WTC11 (cell line): Measurements from ENCODE around the gene ABCG1. TPM values are rescaled to one million over a fixed set of nuclear protein-coding genes. Genes with fewer than 3 reads are reported as not detected.

Source experiments
- ATAC-seq: fragments of 200-7000 bp; cut with Tn5 transposase; 2 replicates; pipeline ENCODE4 v1.10.0; 2021; ENCODE audit warnings: mild to moderate bottlenecking, moderate library complexity
- CTCF ChIA-PET: fragments of 300-600 bp; sonication (Branson Sonifier 250); formaldehyde crosslinking; loops from one replicate; lab custom pipeline; 2021; ENCODE audit warnings: antibody characterized with exemption; lab: Charles Lee
- POLR2A ChIA-PET: fragments of 350-600 bp; sonication (Branson Sonifier 250); formaldehyde crosslinking; loops from one replicate; lab custom pipeline; 2021; ENCODE audit warnings: antibody characterized with exemption; lab: Charles Lee
- DNase-seq: peaks from one replicate; pipeline ENCODE4 v3.0.0; 2021; ENCODE audit warnings: low spot score
- H3K27ac Mint-ChIP-seq: 2 replicates; pipeline ENCODE4 v1.8.0; 2021; ENCODE audit warnings: mixed read lengths
- H3K27me3 Mint-ChIP-seq: 2 replicates; pipeline ENCODE4 v1.8.0; 2021; ENCODE audit warnings: low read depth, mild to moderate bottlenecking, moderate library complexity, mixed read lengths
- H3K36me3 Mint-ChIP-seq: 2 replicates; pipeline ENCODE4 v1.8.0; 2021; ENCODE audit warnings: mixed read lengths
- H3K4me1 Mint-ChIP-seq: 2 replicates; pipeline ENCODE4 v1.8.0; 2022; ENCODE audit warnings: mixed read lengths
- H3K4me3 Mint-ChIP-seq: 2 replicates; pipeline ENCODE4 v1.8.0; 2021; ENCODE audit warnings: mild to moderate bottlenecking, moderate library complexity, mixed read lengths
- H3K9me3 Mint-ChIP-seq: 2 replicates; pipeline ENCODE4 v1.8.0; 2021; ENCODE audit warnings: mixed read lengths
- ARID4B ChIP-seq: sonication (generic); formaldehyde crosslinking; IDR thresholded peaks from 2 replicates; pipeline ENCODE4 v1.8.0; 2023; ENCODE audit warnings: missing genetic modification reagents, mild to moderate bottlenecking, borderline replicate concordance
- CBFB ChIP-seq: sonication (generic); formaldehyde crosslinking; IDR thresholded peaks from 2 replicates; pipeline ENCODE4 v1.8.1; 2022; ENCODE audit warnings: mild to moderate bottlenecking, low read depth, missing genetic modification reagents
- CREB1 ChIP-seq: sonication (generic); formaldehyde crosslinking; IDR thresholded peaks from 2 replicates; pipeline ENCODE4 v1.8.0; 2023; ENCODE audit warnings: mild to moderate bottlenecking, missing genetic modification reagents
- ETV6 ChIP-seq: sonication (generic); formaldehyde crosslinking; IDR thresholded peaks from 2 replicates; pipeline ENCODE4 v1.8.1; 2022; ENCODE audit warnings: mild to moderate bottlenecking, missing genetic modification reagents
- FOXP1 ChIP-seq: sonication (generic); formaldehyde crosslinking; IDR thresholded peaks from 2 replicates; pipeline ENCODE4 v1.8.0; 2022; ENCODE audit warnings: missing genetic modification reagents, mild to moderate bottlenecking, moderate library complexity, borderline replicate concordance
- HMGA2 ChIP-seq: fragments of 250-450 bp; sonication (Bioruptor Pico); IDR thresholded peaks from 2 replicates; pipeline ENCODE4 v1.4.0; 2021; ENCODE audit warnings: mild to moderate bottlenecking, moderate library complexity
- JUN ChIP-seq: sonication (generic); formaldehyde crosslinking; IDR thresholded peaks from 2 replicates; pipeline ENCODE4 v1.8.0; 2023; ENCODE audit warnings: mild to moderate bottlenecking, missing genetic modification reagents
- NFE2L1 ChIP-seq: sonication (generic); formaldehyde crosslinking; IDR thresholded peaks from 2 replicates; pipeline ENCODE4 v1.8.1; 2023; ENCODE audit warnings: missing genetic modification reagents
- NR2C2 ChIP-seq: sonication (generic); formaldehyde crosslinking; IDR thresholded peaks from 2 replicates; pipeline ENCODE4 v1.8.0; 2022; ENCODE audit warnings: mild to moderate bottlenecking, missing genetic modification reagents
- NR3C1 ChIP-seq: sonication (generic); formaldehyde crosslinking; conservative IDR thresholded peaks from 2 replicates; pipeline ENCODE4 v1.8.1; 2023; ENCODE audit warnings: low read depth, mild to moderate bottlenecking, missing genetic modification reagents
- PRRX2 ChIP-seq: fragments of 250-450 bp; sonication (Bioruptor Pico); IDR thresholded peaks from 2 replicates; pipeline ENCODE4 v1.8.0; 2021; ENCODE audit warnings: mild to moderate bottlenecking
- TCF7 ChIP-seq: sonication (generic); formaldehyde crosslinking; IDR thresholded peaks from 2 replicates; pipeline ENCODE4 v1.8.0; 2022; ENCODE audit warnings: mild to moderate bottlenecking, low read depth, missing genetic modification reagents, moderate library complexity
- TP53 ChIP-seq: sonication (generic); formaldehyde crosslinking; IDR thresholded peaks from 2 replicates; pipeline ENCODE4 v1.8.1; 2023; ENCODE audit warnings: mild to moderate bottlenecking, missing genetic modification reagents
- ZMAT4 ChIP-seq: fragments of 250-450 bp; sonication (Bioruptor Pico); IDR thresholded peaks from 2 replicates; pipeline ENCODE4 v1.9.0; 2021; ENCODE audit warnings: mild to moderate bottlenecking
- total RNA-seq: library from RNA; stranded (reverse); gene quantifications from 3 replicates; pipeline ENCODE4 v1.2.3, GENCODE V29; 2021
- TF ChIP-seq, protein P1 (sequence below): fragments of 250-450 bp; sonication (Bioruptor Pico); IDR thresholded peaks from 2 replicates; pipeline ENCODE4 v1.8.0; 2021; ENCODE audit warnings: mild to moderate bottlenecking
- TF ChIP-seq, protein P2 (sequence below): sonication (generic); formaldehyde crosslinking; IDR thresholded peaks from 2 replicates; pipeline ENCODE4 v1.8.1; 2023; ENCODE audit warnings: mild to moderate bottlenecking, missing genetic modification reagents
- TF ChIP-seq, protein P3 (sequence below): sonication (generic); formaldehyde crosslinking; conservative IDR thresholded peaks from 2 replicates; pipeline ENCODE4 v1.8.1; 2022; ENCODE audit warnings: mild to moderate bottlenecking, missing genetic modification reagents
- TF ChIP-seq, protein P4 (sequence below): sonication (generic); formaldehyde crosslinking; IDR thresholded peaks from 2 replicates; pipeline ENCODE4 v1.8.1; 2022; ENCODE audit warnings: low read depth, missing genetic modification reagents, borderline replicate concordance
- TF ChIP-seq, protein P5 (sequence below): sonication (generic); formaldehyde crosslinking; IDR thresholded peaks from 2 replicates; pipeline ENCODE4 v1.8.1; 2023; ENCODE audit warnings: mild to moderate bottlenecking, missing genetic modification reagents, moderate library complexity

ABCG1 gene
- total RNA-seq, 1 experiment from 2014 or later: 4.0 TPM

GRCh38 chr21:42182713-42183371 lies 36.1 kb upstream of the ABCG1 start (continued):
- TF ChIP-seq, protein P1, sequence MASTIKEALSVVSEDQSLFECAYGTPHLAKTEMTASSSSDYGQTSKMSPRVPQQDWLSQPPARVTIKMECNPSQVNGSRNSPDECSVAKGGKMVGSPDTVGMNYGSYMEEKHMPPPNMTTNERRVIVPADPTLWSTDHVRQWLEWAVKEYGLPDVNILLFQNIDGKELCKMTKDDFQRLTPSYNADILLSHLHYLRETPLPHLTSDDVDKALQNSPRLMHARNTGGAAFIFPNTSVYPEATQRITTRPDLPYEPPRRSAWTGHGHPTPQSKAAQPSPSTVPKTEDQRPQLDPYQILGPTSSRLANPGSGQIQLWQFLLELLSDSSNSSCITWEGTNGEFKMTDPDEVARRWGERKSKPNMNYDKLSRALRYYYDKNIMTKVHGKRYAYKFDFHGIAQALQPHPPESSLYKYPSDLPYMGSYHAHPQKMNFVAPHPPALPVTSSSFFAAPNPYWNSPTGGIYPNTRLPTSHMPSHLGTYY (CRISPR knock-in tag): no peak
- no peak for TF ChIP-seq ARID4B (CRISPR knock-in tag)
- TF ChIP-seq, protein P2, sequence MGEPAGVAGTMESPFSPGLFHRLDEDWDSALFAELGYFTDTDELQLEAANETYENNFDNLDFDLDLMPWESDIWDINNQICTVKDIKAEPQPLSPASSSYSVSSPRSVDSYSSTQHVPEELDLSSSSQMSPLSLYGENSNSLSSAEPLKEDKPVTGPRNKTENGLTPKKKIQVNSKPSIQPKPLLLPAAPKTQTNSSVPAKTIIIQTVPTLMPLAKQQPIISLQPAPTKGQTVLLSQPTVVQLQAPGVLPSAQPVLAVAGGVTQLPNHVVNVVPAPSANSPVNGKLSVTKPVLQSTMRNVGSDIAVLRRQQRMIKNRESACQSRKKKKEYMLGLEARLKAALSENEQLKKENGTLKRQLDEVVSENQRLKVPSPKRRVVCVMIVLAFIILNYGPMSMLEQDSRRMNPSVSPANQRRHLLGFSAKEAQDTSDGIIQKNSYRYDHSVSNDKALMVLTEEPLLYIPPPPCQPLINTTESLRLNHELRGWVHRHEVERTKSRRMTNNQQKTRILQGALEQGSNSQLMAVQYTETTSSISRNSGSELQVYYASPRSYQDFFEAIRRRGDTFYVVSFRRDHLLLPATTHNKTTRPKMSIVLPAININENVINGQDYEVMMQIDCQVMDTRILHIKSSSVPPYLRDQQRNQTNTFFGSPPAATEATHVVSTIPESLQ: no peak

DNA sequence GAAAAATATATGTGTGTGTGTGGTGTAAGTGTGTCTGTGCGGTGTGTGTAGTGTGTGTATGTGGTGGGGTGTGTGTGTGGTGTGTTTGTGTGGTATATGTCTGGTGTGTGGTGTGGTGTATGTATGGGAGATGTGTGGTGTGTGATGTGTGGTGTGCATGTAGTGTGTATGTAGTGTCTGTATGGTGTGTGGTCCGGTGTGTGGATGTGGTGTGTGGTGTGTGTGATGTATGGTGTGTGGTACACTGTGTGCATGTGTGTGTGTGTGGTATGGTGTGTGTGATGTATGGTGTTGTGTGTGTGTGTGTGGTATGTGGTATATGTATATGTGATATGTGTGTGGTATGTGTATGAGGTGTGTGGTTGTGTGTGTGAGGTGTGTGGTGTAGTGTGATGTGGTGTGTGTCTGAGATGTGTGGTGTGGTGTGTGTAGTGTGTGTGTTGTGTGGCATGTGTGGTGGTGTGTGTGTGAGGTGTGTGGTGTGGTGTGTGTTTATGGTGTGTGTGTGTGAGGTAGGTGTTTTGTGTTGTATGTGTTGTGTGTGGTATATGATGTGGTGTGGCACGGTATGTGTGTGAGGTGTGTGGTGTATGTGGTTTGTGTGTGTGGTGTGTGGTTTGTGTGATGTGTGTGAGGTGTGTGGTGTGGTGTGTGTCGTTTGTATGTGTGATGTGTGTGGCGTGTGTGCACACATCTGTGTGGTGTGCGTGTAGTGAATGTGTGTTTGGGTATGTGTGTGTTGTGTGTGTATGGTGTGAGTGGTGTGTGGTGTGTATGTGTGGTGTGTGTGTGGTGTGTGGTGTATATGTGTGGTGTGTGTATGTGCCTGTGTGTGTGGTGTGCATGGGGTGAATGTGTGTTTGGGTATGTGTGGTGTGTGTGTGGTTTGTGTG lies 35.3 kb upstream of the ABCG1 start:
- no peak for DNase-seq
- Mint-ChIP-seq H3K4me3 (no peak overlapping the region), H3K9me3 (peaks cover 22% of the 10 kb centered on the region), H3K4me1 (no peaks in the 10 kb centered on the region), H3K27ac (no peak overlapping the region), H3K27me3 (0 out of 2 replicates have a peak, but pooled peaks cover 2% of the 10 kb centered on the region), H3K36me3 (no peaks in the 10 kb centered on the region; the same call in 1 of the 2 replicates)
- ATAC-seq: no peak
- POLR2A ChIA-PET: no interaction called here
- CTCF ChIA-PET: no interaction called here
- TF ChIP-seq ETV6 (CRISPR knock-in tag) (no peak), CBFB (CRISPR knock-in tag) (no peak), ZMAT4 (CRISPR knock-in tag) (no peak), NFE2L1 (0 out of 2 replicates have a peak, but pooled peaks have one; percentile 60), FOXP1 (CRISPR knock-in tag) (no peak), TP53 (no peak)

DNA sequence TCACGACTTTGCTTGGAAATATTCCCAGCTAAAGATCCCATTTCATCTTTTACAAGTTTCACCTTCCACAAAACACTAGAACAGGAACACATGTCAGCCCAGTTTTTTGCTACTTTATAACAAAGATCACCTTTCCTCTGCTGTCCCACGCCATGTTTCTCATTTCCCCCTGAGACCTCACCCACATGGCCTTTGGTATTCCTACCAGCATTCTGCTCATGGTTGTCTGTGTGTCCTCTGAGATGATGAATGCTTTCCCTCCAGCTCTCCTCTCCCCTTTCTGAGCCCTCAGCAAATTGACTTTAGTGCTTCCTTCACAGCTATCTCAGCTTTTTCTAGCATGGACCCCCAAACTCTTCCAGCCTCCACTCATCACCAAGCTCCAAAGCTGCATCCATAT lies 32.3 kb upstream of the ABCG1 start:
- Mint-ChIP-seq H3K36me3 (no peaks in the 10 kb centered on the region; the same call in 1 of the 2 replicates), H3K4me1 (no peaks in the 10 kb centered on the region), H3K9me3 (peaks cover 22% of the 10 kb centered on the region), H3K27me3 (0 out of 2 replicates have a peak, but pooled peaks cover 2% of the 10 kb centered on the region), H3K4me3 (no peak overlapping the region), H3K27ac (no peak overlapping the region)
- no peak for ATAC-seq
- DNase-seq: no peak
- ChIA-PET CTCF (no interaction called here), POLR2A (no interaction called here)
- TF ChIP-seq CREB1 (no peak), HMGA2 (CRISPR knock-in tag) (no peak), NR2C2 (no peak), TCF7 (no peak), JUN (CRISPR knock-in tag) (no peak), PRRX2 (CRISPR knock-in tag) (no peak), NR3C1 (CRISPR knock-in tag) (no peak)
- TF ChIP-seq, protein P3, sequence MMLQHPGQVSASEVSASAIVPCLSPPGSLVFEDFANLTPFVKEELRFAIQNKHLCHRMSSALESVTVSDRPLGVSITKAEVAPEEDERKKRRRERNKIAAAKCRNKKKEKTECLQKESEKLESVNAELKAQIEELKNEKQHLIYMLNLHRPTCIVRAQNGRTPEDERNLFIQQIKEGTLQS (CRISPR knock-in tag): no peak
- TF ChIP-seq, protein P4, sequence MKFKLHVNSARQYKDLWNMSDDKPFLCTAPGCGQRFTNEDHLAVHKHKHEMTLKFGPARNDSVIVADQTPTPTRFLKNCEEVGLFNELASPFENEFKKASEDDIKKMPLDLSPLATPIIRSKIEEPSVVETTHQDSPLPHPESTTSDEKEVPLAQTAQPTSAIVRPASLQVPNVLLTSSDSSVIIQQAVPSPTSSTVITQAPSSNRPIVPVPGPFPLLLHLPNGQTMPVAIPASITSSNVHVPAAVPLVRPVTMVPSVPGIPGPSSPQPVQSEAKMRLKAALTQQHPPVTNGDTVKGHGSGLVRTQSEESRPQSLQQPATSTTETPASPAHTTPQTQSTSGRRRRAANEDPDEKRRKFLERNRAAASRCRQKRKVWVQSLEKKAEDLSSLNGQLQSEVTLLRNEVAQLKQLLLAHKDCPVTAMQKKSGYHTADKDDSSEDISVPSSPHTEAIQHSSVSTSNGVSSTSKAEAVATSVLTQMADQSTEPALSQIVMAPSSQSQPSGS: no peak
- TF ChIP-seq, protein P5, sequence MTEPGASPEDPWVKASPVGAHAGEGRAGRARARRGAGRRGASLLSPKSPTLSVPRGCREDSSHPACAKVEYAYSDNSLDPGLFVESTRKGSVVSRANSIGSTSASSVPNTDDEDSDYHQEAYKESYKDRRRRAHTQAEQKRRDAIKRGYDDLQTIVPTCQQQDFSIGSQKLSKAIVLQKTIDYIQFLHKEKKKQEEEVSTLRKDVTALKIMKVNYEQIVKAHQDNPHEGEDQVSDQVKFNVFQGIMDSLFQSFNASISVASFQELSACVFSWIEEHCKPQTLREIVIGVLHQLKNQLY (CRISPR knock-in tag): no peak
